Astrocyte of the cerebellum (primary cell): Measurements from ENCODE around the gene OMP.
"Not testable (repeated sequence)": the region's sequence is repeated elsewhere in the genome, so short reads cannot be mapped to it uniquely, and the experiment has no call there.

Source experiments
- DNase-seq: peaks from one replicate; pipeline ENCODE4 v3.0.0-alpha.2; 2011; ENCODE audit warnings: low read depth
- H3K4me3 ChIP-seq: 2 replicates; pipeline ENCODE4 v1.5.1; 2011; ENCODE audit warnings: mild to moderate bottlenecking, low read depth, low read length, moderate library complexity
- in situ Hi-C: cut with HindIII; loops from 2 replicates; pipeline ENCODE4 v1.10.0; 2017; ENCODE audit warnings: low sequenced_read_pairs
- TF ChIP-seq, protein P1 (sequence below): IDR thresholded peaks from 2 replicates; pipeline ENCODE4 v1.5.1; 2012; ENCODE audit warnings: low read length, low read depth, moderate library complexity, mild to moderate bottlenecking; ENCODE audit errors: missing control alignments

The OMP gene

DNA sequence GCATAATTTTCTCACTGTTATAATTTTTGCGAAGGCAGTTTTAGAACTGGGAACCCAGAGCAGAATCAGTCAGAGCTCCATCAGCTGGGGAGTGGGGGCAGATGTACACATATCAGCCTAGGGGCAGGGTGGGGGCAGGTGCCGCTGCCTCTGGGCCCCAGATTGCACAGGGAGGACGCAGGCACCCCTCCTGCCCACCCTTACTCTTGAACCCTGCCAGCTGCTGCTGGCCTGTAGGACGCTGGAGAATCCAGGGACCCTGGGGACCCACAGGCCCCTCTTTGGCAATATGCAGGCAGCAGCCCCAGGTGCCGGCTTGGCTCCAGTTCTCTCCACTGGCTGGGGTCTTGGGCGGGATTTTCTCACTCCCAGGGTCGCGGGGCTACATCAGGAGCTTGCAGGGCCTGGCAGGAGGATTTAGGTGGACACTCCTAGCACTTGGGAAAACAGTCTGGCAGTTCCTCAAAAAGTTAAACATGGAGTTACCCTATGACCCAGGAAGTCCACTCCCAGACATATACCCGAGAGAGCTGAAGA lies 44.6 kb upstream of the OMP start:
- H3K4me3 ChIP-seq, result no peak overlapping the region
- no peak for DNase-seq
- TF ChIP-seq, protein P1, sequence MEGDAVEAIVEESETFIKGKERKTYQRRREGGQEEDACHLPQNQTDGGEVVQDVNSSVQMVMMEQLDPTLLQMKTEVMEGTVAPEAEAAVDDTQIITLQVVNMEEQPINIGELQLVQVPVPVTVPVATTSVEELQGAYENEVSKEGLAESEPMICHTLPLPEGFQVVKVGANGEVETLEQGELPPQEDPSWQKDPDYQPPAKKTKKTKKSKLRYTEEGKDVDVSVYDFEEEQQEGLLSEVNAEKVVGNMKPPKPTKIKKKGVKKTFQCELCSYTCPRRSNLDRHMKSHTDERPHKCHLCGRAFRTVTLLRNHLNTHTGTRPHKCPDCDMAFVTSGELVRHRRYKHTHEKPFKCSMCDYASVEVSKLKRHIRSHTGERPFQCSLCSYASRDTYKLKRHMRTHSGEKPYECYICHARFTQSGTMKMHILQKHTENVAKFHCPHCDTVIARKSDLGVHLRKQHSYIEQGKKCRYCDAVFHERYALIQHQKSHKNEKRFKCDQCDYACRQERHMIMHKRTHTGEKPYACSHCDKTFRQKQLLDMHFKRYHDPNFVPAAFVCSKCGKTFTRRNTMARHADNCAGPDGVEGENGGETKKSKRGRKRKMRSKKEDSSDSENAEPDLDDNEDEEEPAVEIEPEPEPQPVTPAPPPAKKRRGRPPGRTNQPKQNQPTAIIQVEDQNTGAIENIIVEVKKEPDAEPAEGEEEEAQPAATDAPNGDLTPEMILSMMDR, result no peak
- in situ Hi-C loops, result no loop called here

DNA sequence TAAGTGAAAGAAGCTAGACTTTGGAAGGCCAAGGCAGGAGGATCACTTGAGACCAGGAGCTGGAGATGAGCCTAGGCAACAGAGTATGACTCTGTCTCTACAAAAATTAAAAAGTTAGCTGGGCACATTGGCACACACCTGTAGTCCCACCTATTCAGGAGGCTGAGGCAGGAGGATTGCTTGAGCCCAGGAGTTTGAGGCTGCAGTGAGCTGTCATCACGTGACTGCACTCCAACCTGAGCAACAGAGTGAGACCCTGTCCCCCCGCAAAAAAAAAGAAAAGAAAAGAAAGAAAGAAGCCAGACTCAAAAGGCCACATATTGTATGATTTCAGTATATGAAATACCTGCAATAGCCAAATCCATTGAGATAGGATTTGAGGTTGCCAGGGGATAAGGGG lies 43.7 kb upstream of the OMP start:
- no peak for DNase-seq
- in situ Hi-C loops, result no loop called here
- TF ChIP-seq, protein P1, result no peak
- no peak overlapping the region for H3K4me3 ChIP-seq

GRCh38 chr11:77059806-77060205 lies 42.8 kb upstream of the OMP start:
- in situ Hi-C loops, result loop anchor here (10.0 kb wide), 1 partner anchor 85 kb away; no protein-coding TSS in a partner anchor
- TF ChIP-seq, protein P1, result no peak
- H3K4me3 ChIP-seq, result no peak overlapping the region
- no peak for DNase-seq

GRCh38 chr11:77060234-77060633 lies 42.4 kb upstream of the OMP start:
- no peak for DNase-seq
- in situ Hi-C loops, result loop anchor here (10.0 kb wide), 1 partner anchor 85 kb away; no protein-coding TSS in a partner anchor
- TF ChIP-seq, protein P1, result no peak
- no peak overlapping the region for H3K4me3 ChIP-seq

DNA sequence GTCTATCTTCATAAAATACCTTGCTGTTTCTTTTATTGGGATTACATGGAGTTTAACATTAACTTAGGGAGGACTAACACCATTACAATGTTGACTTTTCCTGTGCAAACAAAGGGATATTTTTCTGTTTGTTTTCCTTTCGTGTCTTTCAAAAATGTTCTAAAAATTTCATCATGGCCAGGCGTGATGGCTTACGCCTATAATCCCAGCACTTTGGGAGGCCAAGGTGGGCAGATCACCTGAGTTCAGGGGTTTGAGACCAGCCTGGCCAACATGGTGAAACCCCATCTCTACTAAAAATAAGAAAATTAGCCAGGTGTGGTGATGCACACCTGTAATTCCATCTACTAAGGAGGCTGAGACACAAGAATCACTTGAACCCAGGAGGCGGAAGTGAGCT lies 41.4 kb upstream of the OMP start:
- not testable (repeated sequence) for DNase-seq, H3K4me3 ChIP-seq
- in situ Hi-C loops, result loop anchor here (10.0 kb wide), 1 partner anchor 84 kb away; no protein-coding TSS in a partner anchor

DNA sequence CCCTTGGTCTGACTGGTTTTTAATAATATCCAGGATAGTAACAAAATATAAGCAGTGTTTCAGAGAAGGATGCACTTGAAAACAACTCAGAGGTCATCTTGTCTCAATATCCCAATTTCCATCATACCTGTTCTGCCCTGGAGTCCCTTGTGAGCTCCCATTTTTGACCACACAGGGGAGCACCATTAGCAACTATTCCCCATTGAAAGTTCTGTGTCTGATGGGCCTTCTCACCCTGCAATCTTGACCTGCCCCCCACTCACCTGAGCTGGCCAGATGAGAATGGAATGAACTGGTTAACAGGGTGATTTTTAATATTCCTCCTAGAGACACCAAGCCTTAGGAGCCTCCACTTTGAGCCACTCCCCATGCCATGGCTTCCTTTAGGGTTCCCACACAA lies 39.7 kb upstream of the OMP start:
- DNase-seq, result no peak
- in situ Hi-C loops, result loop anchor here (10.0 kb wide), 1 partner anchor 82 kb away; no protein-coding TSS in a partner anchor
- TF ChIP-seq, protein P1, result peak; percentile 19
- no peak overlapping the region for H3K4me3 ChIP-seq

DNA sequence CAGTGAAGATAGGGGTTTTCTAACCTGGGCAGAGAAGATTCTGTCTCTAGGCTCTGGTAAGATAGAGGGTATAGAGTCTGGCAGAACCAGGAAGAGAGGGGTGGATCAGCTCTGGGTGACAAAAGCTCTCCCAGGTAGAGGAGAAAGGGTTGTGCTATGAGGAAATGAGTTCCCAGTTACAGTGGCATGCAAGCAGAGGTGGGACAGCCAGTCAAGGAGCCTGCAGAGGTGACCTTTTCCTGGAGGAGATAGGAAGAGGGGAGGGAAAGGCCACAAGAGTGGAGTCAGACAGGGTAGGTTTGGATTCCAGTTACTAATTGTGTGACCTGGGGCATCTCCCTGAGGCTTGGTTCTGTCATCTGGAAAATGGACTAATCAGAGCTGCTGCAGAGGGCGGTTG lies 39.2 kb upstream of the OMP start:
- DNase-seq, result no peak
- TF ChIP-seq, protein P1, result no peak
- H3K4me3 ChIP-seq, result no peak overlapping the region
- in situ Hi-C loops, result loop anchor here (10.0 kb wide), 1 partner anchor 81 kb away; no protein-coding TSS in a partner anchor
